HG03575 (cell line): ENCODE data around the gene CSF2RB.
"Not testable (repeated sequence)": the region's sequence is repeated elsewhere in the genome, so short reads cannot be mapped to it uniquely, and the experiment has no call there.

Experiments
- ATAC-seq: cut with Tn5 transposase; IDR thresholded peaks from one replicate; pipeline ENCODE4 v1.9.1; 2021; ENCODE audit not compliant: unreplicated experiment, insufficient number of reproducible peaks, low FRiP score; ENCODE audit errors: extremely low read depth

The CSF2RB gene

GRCh38 chr22:36985211-36985889, 71.9 kb downstream of the CSF2RB start:
- ATAC-seq, result no peak

GRCh38 chr22:36986242-36986821, 72.9 kb downstream of the CSF2RB start:
- no peak for ATAC-seq

- no peak for ATAC-seq
These were observed 74.8 kb downstream of the CSF2RB start for GRCh38 chr22:36988075-36988832.

DNA sequence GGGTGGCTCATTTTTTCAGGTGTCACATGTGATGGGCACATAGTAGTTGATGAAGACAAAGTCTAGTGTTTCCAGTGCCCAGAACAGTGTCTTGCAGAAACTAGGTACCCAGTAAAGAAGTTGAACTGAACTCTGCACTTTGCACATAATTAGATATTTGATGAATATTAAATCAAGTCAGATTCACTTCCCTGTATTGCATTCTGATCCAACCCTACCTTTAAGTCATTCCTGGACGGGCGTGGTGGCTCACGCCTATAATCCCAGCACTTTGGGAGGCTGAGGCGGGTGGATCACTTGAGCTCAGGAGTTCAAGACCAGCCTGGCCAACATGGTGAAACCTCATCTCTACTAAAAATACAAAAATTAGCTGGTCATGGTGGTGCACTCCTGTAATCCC, 75.6 kb downstream of the CSF2RB start:
- ATAC-seq, result not testable (repeated sequence)
